Endodermal cell (in vitro differentiated cells): ENCODE data around the gene EMID1. TPM values are rescaled to one million over a fixed set of nuclear protein-coding genes. Genes with fewer than 3 reads are reported as not detected.
"Not testable (repeated sequence)": the region's sequence is repeated elsewhere in the genome, so short reads cannot be mapped to it uniquely, and the experiment has no call there.

Source experiments
- DNase-seq: peaks from one replicate; pipeline ENCODE4 v3.0.0-alpha.2; 2017
- H3K27ac ChIP-seq: 2 replicates; pipeline ENCODE4 v1.5.1; 2013; ENCODE audit warnings: mild to moderate bottlenecking, low read depth, low read length, moderate library complexity
- H3K27me3 ChIP-seq: 2 replicates; pipeline ENCODE4 v1.6.1; 2013; ENCODE audit warnings: mild to moderate bottlenecking, low read length, moderate library complexity; ENCODE audit not compliant: insufficient read depth, control insufficient read depth, poor library complexity, severe bottlenecking
- H3K36me3 ChIP-seq: 2 replicates; pipeline ENCODE4 v1.7.0; 2013; ENCODE audit warnings: mild to moderate bottlenecking, low read length, moderate library complexity; ENCODE audit not compliant: control insufficient read depth, insufficient read depth
- H3K4me1 ChIP-seq: one replicate; pipeline ENCODE4 v1.7.0; 2013; ENCODE audit warnings: low read length; ENCODE audit not compliant: control insufficient read depth, insufficient read depth
- H3K4me3 ChIP-seq: 2 replicates; pipeline ENCODE4 v1.5.1; 2013; ENCODE audit warnings: mild to moderate bottlenecking, low read length, moderate library complexity
- H3K9ac ChIP-seq: 2 replicates; pipeline ENCODE4 v1.6.1; 2013; ENCODE audit warnings: mild to moderate bottlenecking, low read length, moderate library complexity; ENCODE audit not compliant: poor library complexity, severe bottlenecking; ENCODE audit errors: extremely low read depth
- H3K9me3 ChIP-seq: 2 replicates; pipeline ENCODE4 v1.6.1; 2013; ENCODE audit warnings: mild to moderate bottlenecking, low read length, moderate library complexity; ENCODE audit not compliant: control insufficient read depth
- H3K27ac Mint-ChIP-seq: 2 replicates; pipeline ENCODE4 v1.8.0; 2020; ENCODE audit warnings: mixed read lengths
- H3K27me3 Mint-ChIP-seq: 2 replicates; pipeline ENCODE4 v1.8.0; 2021; ENCODE audit warnings: mild to moderate bottlenecking, mixed read lengths; ENCODE audit not compliant: insufficient read depth
- H3K36me3 Mint-ChIP-seq: 2 replicates; pipeline ENCODE4 v1.8.0; 2020; ENCODE audit warnings: low read depth, mixed read lengths
- H3K4me1 Mint-ChIP-seq: 2 replicates; pipeline ENCODE4 v1.8.0; 2020; ENCODE audit warnings: mixed read lengths
- H3K4me3 Mint-ChIP-seq: 2 replicates; pipeline ENCODE4 v1.8.0; 2020; ENCODE audit warnings: mild to moderate bottlenecking, moderate library complexity, mixed read lengths
- H3K9me3 Mint-ChIP-seq: 2 replicates; pipeline ENCODE4 v1.8.0; 2020; ENCODE audit warnings: mild to moderate bottlenecking, mixed read lengths
- WGBS, 2 experiments: methylation state at CpG; one replicate each; pipeline versions ENCODE4 v1.1.5 to v1.1.7; 2013; ENCODE audit warnings: missing lambda C conversion rate in 2 of 2, mixed read lengths in 1 of 2; ENCODE audit not compliant: insufficient coverage in 1 of 2, insufficient read length in 1 of 2; 5-methylcytosine and 5-hydroxymethylcytosine counted together
- total RNA-seq, 2 donors: library from RNA; stranded (reverse); fragmentation: NEBNext Ultra II Directional in 1 of 2; extraction: Animal tissue kit (Norgen Biotek cat#: 25700) in 1 of 2; gene quantifications; 2 replicates in 1 of 2; 3 replicates in 1 of 2; pipeline ENCODE4 v1.2.1, GENCODE V29; 2021
- TF ChIP-seq, protein P1 (sequence below): fragments of 200-600 bp; sonication (generic); conservative IDR thresholded peaks from 2 replicates; pipeline ENCODE4 v1.5.0; 2021; ENCODE audit warnings: antibody characterized with exemption, mild to moderate bottlenecking

The EMID1 gene
- total RNA-seq, 2 donors from 2014 or later: 19.8 to 41.8 TPM

DNA sequence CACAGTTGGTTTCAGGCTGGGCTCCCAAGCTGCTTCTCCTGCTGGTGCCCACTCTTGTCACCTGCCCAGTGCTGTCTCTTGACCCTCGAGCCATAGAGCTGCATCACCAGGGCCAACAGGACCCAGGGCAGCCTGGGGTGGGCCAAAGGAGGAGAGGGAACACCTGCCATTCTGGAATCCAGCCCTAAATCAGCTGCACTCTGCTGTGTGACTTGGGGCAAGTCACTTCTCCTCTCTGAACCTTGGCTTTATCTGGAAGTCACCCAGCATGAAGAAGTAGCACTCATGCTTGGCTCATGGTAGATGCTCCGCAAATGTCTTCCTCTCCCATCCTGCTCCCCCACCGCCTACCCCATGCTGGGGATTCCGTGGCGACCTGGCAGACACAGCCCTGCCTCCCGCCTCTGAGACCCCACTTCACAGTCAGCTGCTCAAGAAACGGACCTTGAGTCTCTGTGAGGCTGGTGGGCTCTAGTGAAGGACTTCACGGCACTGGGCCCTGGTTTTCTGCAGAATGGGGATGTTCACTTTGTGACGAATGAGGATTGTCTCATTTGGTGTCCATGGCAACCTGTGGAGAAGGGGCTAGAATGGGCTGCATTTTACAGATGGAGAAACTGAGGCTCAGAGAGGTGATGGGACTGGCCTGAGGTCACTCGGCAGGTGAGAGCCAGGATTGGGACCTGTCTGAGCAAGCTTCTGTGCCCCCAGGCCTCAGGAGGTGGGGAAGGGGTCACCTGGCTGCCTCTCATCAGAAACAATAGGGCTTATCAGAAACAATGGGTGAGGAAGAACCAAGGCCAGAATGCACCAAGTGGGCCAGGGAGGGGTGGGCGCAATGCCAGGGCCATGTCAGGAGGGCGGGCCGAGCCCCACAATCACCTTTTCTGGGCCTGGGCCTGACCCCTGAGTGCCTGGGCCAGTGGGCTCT lies 12.4 kb downstream of the EMID1 start:
- peaks cover 1% of the 10 kb centered on the region for H3K27me3 Mint-ChIP-seq
- no peaks in the 10 kb centered on the region for H3K9me3 ChIP-seq
- H3K9me3 Mint-ChIP-seq: no peaks in the 10 kb centered on the region
- peaks cover 11% of the 10 kb centered on the region for H3K36me3 Mint-ChIP-seq
- no peak overlapping the region for H3K27ac ChIP-seq
- H3K36me3 ChIP-seq: no peaks in the 10 kb centered on the region
- H3K27me3 ChIP-seq: no peaks in the 10 kb centered on the region
- WGBS, 2 experiments: 87 to 89% methylated on average over 7 to 13 of the region's 13 CpGs
- peaks cover 14% of the 10 kb centered on the region for H3K4me1 ChIP-seq
- H3K27ac Mint-ChIP-seq: no peak overlapping the region
- no peak overlapping the region for H3K4me3 ChIP-seq
- TF ChIP-seq, protein P1, sequence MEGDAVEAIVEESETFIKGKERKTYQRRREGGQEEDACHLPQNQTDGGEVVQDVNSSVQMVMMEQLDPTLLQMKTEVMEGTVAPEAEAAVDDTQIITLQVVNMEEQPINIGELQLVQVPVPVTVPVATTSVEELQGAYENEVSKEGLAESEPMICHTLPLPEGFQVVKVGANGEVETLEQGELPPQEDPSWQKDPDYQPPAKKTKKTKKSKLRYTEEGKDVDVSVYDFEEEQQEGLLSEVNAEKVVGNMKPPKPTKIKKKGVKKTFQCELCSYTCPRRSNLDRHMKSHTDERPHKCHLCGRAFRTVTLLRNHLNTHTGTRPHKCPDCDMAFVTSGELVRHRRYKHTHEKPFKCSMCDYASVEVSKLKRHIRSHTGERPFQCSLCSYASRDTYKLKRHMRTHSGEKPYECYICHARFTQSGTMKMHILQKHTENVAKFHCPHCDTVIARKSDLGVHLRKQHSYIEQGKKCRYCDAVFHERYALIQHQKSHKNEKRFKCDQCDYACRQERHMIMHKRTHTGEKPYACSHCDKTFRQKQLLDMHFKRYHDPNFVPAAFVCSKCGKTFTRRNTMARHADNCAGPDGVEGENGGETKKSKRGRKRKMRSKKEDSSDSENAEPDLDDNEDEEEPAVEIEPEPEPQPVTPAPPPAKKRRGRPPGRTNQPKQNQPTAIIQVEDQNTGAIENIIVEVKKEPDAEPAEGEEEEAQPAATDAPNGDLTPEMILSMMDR: no peak
- no peak overlapping the region for H3K9ac ChIP-seq
- peaks cover 22% of the 10 kb centered on the region for H3K4me1 Mint-ChIP-seq
- no peak overlapping the region for H3K4me3 Mint-ChIP-seq
- peak; percentile 49 for DNase-seq

DNA sequence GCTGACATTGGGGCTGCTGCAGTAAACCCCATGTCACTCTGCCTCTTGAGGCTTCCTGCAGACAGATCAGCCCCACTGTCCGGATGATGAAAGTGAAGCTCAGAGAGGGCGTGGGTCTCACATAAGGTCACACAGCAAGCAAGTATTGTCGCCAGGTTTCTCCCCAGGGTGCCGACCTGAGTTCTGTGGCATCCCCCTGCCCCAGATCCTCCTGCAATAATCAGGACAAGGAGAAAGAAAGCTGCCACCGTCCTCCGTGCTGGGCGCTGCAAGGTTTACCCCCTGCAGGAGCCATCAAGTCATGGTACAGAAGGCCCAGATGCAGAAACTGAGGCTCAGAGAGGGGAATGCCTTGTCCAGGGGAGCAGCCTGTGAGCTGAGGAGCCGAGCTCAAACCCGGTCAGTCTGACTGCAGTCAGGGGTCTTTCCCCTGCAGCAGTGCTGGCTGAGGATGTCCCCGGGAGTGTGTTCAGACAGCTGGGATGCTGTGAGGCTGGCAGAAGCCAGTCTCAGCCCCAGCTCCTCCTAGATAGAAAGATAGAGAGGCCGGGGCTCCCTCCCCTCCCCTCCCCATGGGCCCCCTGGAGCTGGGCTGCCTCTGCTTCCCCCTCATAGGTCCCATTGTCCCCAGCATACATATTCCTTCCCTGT lies 13.2 kb downstream of the EMID1 start:
- no peak overlapping the region for H3K9ac ChIP-seq
- Mint-ChIP-seq H3K27ac (no peak overlapping the region), H3K4me3 (no peak overlapping the region), H3K36me3 (peaks cover 11% of the 10 kb centered on the region), H3K9me3 (no peaks in the 10 kb centered on the region), H3K27me3 (peaks cover 1% of the 10 kb centered on the region), H3K4me1 (peaks cover 22% of the 10 kb centered on the region)
- no peak overlapping the region for H3K4me3 ChIP-seq
- no peak overlapping the region for H3K27ac ChIP-seq
- no peaks in the 10 kb centered on the region for H3K36me3 ChIP-seq
- H3K9me3 ChIP-seq: no peaks in the 10 kb centered on the region
- peaks cover 14% of the 10 kb centered on the region for H3K4me1 ChIP-seq
- no peaks in the 10 kb centered on the region for H3K27me3 ChIP-seq
- TF ChIP-seq, protein P1: no peak
- DNase-seq: no peak
- 90 to 94% methylated on average over 11 of the region's 11 CpGs for WGBS, 2 experiments

DNA sequence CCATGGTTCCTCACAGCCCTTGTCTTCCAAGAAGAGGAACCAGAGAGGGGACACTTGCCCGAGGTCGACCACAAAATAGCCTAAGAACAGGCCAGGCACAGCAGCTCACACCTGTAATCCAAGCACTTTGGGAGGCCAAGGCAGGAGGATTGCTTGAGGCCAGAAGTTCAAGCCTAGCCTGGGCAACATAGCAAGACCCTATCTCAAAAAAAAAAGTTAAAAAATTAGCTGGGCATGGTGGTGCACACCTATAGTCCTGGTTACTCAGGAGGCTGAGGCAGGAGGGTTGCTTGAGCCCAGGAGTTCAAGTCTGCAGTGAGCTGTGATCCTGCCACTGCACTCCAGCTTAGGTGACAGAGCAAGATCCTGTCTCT lies 13.7 kb downstream of the EMID1 start:
- H3K27ac ChIP-seq, H3K9me3 ChIP-seq, H3K4me3 ChIP-seq, H3K9ac ChIP-seq, H3K27me3 Mint-ChIP-seq, H3K27me3 ChIP-seq, H3K36me3 ChIP-seq, H3K4me3 Mint-ChIP-seq, DNase-seq, H3K27ac Mint-ChIP-seq, H3K9me3 Mint-ChIP-seq: not testable (repeated sequence)
- H3K36me3 Mint-ChIP-seq: peaks cover 11% of the 10 kb centered on the region
- H3K4me1 ChIP-seq: peaks cover 14% of the 10 kb centered on the region
- WGBS, 2 experiments: 84 to 90% methylated on average over 2 of the region's 2 CpGs
- peaks cover 22% of the 10 kb centered on the region for H3K4me1 Mint-ChIP-seq
